ENCODE results near the gene APC2. TPM values are rescaled to one million over a fixed set of nuclear protein-coding genes. Genes with fewer than 3 reads are reported as not detected.

The APC2 gene
- total RNA-seq, 1 experiment from 2014 or later, result 1.6 TPM

- Histone ChIP-seq H3K27ac (no peak overlapping the region), H3K9me2 (ENCODE audit: insufficient read depth) (no peaks in the 10 kb centered on the region), H3K4me2 (no peak overlapping the region), H2AFZ (no peak overlapping the region), H3K4me1 (replicated peaks; ENCODE audit: insufficient read depth) (no peaks in the 10 kb centered on the region), H3K79me2 (ENCODE audit: low read depth) (no peaks in the 10 kb centered on the region), H3K9me3 (ENCODE audit: insufficient read depth, low read depth) (no peaks in the 10 kb centered on the region), H3K4me3 (no peak overlapping the region), H3K36me3 (ENCODE audit: low read depth) (no peaks in the 10 kb centered on the region), H3F3A (ENCODE audit: insufficient read depth, low read depth) (no peaks in the 10 kb centered on the region), H3K27me3 (ENCODE audit: insufficient read depth, low read depth) (no peaks in the 10 kb centered on the region), H4K20me1 (ENCODE audit: insufficient read depth) (no peaks in the 10 kb centered on the region; the same call in none of the 2 replicates)
- ChIA-PET POLR2A (ENCODE audit: unreplicated experiment) (no interaction called here), CTCF (no interaction called here)
- no peak for DNase-seq
- no TSS peak for BruUV-seq (replicated peaks)
- intact Hi-C loops (cut with micrococcal nuclease; ENCODE audit: unreplicated experiment), result no loop called here
- TF ChIP-seq EZH2 (IDR thresholded peaks at IDR 0.05; ENCODE audit: low read depth) (no peak), CTCF (conservative IDR thresholded peaks at IDR 0.05) (no peak)
Measured at GRCh38 chr19:1466461-1467214, 16.7 kb downstream of the APC2 start.

- ChIA-PET CTCF (no interaction called here), POLR2A (ENCODE audit: unreplicated experiment) (no interaction called here)
- BruUV-seq (replicated peaks), result no TSS peak
- H4K20me1 ChIP-seq (ENCODE audit: insufficient read depth), result no peaks in the 10 kb centered on the region; the same call in none of the 2 replicates
- H3K27ac ChIP-seq, result no peak overlapping the region
- no peaks in the 10 kb centered on the region for H3K36me3 ChIP-seq (ENCODE audit: low read depth)
- no peaks in the 10 kb centered on the region for H3K27me3 ChIP-seq (ENCODE audit: insufficient read depth, low read depth)
- no peak overlapping the region for H3K4me3 ChIP-seq
- DNase-seq, result no peak
- intact Hi-C loops (cut with micrococcal nuclease; ENCODE audit: unreplicated experiment), result no loop called here
- H3K9me2 ChIP-seq (ENCODE audit: insufficient read depth), result no peaks in the 10 kb centered on the region
- H3K4me2 ChIP-seq, result no peak overlapping the region
- no peak overlapping the region for H2AFZ ChIP-seq
- TF ChIP-seq EZH2 (IDR thresholded peaks at IDR 0.05; ENCODE audit: low read depth), result no peak
- H3K4me1 ChIP-seq (replicated peaks; ENCODE audit: insufficient read depth), result no peaks in the 10 kb centered on the region
- no peaks in the 10 kb centered on the region for H3K79me2 ChIP-seq (ENCODE audit: low read depth)
- no peaks in the 10 kb centered on the region for H3K9me3 ChIP-seq (ENCODE audit: insufficient read depth, low read depth)
- H3F3A ChIP-seq (ENCODE audit: insufficient read depth, low read depth), result no peaks in the 10 kb centered on the region
Measured at GRCh38 chr19:1467215-1467489, 17.2 kb downstream of the APC2 start.

DNA sequence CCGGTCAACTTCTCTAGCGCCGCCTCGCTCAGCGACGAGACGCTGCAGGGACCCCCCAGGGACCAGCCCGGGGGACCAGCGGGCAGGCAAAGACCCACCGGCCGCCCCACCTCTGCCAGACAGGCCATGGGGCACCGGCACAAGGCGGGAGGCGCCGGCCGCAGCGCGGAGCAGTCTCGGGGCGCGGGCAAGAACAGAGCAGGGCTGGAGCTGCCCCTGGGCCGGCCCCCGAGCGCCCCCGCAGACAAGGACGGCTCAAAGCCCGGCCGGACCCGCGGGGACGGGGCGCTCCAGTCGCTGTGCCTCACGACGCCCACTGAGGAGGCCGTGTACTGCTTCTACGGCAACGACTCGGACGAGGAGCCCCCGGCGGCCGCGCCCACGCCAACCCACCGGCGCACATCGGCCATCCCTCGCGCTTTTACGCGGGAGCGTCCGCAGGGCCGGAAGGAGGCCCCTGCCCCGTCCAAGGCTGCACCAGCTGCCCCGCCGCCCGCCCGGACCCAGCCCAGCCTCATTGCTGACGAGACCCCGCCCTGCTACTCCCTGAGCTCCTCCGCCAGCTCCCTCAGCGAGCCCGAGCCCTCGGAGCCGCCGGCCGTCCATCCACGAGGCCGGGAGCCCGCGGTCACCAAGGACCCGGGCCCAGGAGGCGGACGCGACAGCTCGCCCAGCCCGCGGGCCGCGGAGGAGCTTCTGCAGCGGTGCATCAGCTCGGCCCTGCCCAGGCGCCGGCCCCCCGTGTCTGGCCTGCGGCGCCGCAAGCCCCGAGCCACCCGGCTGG, 17.8 kb downstream of the APC2 start:
- H3K9me3 ChIP-seq (ENCODE audit: insufficient read depth, low read depth), result no peaks in the 10 kb centered on the region
- H3K27ac ChIP-seq, result no peak overlapping the region
- H3K4me2 ChIP-seq, result no peak overlapping the region
- H4K20me1 ChIP-seq (ENCODE audit: insufficient read depth), result no peaks in the 10 kb centered on the region; the same call in none of the 2 replicates
- no peak overlapping the region for H2AFZ ChIP-seq
- intact Hi-C loops (cut with micrococcal nuclease; ENCODE audit: unreplicated experiment), result no loop called here
- CTCF ChIA-PET, result no interaction called here
- H3K36me3 ChIP-seq (ENCODE audit: low read depth), result no peaks in the 10 kb centered on the region
- H3K79me2 ChIP-seq (ENCODE audit: low read depth), result no peaks in the 10 kb centered on the region
- no peaks in the 10 kb centered on the region for H3K9me2 ChIP-seq (ENCODE audit: insufficient read depth)
- H3K4me1 ChIP-seq (replicated peaks; ENCODE audit: insufficient read depth), result no peaks in the 10 kb centered on the region
- no peak for DNase-seq
- H3F3A ChIP-seq (ENCODE audit: insufficient read depth, low read depth), result no peaks in the 10 kb centered on the region
- TF ChIP-seq EZH2 (IDR thresholded peaks at IDR 0.05; ENCODE audit: low read depth), result no peak
- TF ChIP-seq CTCF (conservative IDR thresholded peaks at IDR 0.05), result no peak
- POLR2A ChIA-PET (ENCODE audit: unreplicated experiment), result no interaction called here
- no peak overlapping the region for H3K4me3 ChIP-seq
- BruUV-seq (replicated peaks), result no TSS peak
- H3K27me3 ChIP-seq (ENCODE audit: insufficient read depth, low read depth), result no peaks in the 10 kb centered on the region

Measured in PC-9 (cell line).